ENCODE results near the gene EVI5L.

DNA sequence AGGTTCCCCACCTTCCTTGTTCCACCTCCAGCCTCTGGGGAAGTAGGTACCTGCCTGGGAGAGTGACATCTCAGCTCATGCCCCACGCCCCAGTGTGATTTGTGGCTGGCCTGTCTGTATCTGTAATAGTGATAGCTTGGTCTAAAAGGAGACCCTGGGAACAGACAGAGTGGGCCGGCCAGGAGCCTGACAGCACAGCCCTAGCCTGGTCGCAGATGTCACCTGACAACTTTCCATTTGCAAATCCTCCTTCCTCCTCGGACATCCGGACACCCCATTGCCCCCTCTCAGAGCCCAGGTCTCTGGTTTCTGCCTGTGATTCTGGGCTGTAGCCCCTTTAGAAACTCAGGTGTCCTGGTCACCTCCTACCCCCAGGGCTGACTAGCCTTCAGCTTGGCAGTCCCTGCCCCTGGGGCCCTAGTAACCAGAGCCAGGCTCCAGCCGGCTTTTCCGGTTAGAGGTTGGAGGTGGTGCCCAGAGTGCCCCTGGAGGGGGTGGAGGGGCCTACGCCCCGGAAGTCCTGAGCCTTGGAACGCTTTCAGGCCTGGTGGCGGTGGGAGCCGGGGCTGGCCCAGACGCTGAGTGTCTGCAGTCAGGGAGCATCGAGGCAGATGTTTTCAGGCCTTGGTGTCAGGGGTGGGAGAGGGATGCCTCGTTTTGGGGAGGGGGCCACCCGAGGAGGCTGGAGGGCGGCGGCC, 64.7 kb downstream of the EVI5L start:
- TF ChIP-seq, protein P1, sequence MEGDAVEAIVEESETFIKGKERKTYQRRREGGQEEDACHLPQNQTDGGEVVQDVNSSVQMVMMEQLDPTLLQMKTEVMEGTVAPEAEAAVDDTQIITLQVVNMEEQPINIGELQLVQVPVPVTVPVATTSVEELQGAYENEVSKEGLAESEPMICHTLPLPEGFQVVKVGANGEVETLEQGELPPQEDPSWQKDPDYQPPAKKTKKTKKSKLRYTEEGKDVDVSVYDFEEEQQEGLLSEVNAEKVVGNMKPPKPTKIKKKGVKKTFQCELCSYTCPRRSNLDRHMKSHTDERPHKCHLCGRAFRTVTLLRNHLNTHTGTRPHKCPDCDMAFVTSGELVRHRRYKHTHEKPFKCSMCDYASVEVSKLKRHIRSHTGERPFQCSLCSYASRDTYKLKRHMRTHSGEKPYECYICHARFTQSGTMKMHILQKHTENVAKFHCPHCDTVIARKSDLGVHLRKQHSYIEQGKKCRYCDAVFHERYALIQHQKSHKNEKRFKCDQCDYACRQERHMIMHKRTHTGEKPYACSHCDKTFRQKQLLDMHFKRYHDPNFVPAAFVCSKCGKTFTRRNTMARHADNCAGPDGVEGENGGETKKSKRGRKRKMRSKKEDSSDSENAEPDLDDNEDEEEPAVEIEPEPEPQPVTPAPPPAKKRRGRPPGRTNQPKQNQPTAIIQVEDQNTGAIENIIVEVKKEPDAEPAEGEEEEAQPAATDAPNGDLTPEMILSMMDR (conservative IDR thresholded peaks at IDR 0.05; ENCODE audit: low read length): no peak
- TF ChIP-seq EZH2phosphoT487 (IDR thresholded peaks at IDR 0.05; ENCODE audit: borderline replicate concordance): no peak
